Endothelial cell of umbilical vein (primary cell): ENCODE data around the gene ALOX15B.

Source experiments
- CTCF ChIP-seq, 2 donors: IDR thresholded peaks; 1 replicate in 1 of 2; 2 replicates in 1 of 2; pipeline ENCODE4 v1.5.1; 2011; ENCODE audit warnings: low read length in 2 of 2, mild to moderate bottlenecking in 2 of 2, moderate library complexity in 2 of 2, control low read depth in 1 of 2, inconsistent platforms in 1 of 2, low read depth in 1 of 2; ENCODE audit not compliant: insufficient read depth in 1 of 2; ENCODE audit errors: extremely low read depth in 1 of 2
- EZH2 ChIP-seq: IDR thresholded peaks from 2 replicates; pipeline ENCODE4 v1.6.1; 2012; ENCODE audit warnings: borderline replicate concordance, low read depth, mild to moderate bottlenecking, moderate library complexity, low read length, inconsistent platforms; ENCODE audit not compliant: severe bottlenecking
- FOS ChIP-seq: IDR thresholded peaks from 2 replicates; pipeline ENCODE4 v1.6.1; 2011; ENCODE audit warnings: mild to moderate bottlenecking, low read length, moderate library complexity, borderline replicate concordance; ENCODE audit not compliant: insufficient read depth
- GATA2 ChIP-seq: IDR thresholded peaks from 2 replicates; pipeline ENCODE4 v1.7.0; 2011; ENCODE audit warnings: low read depth, mild to moderate bottlenecking, moderate library complexity, mixed read lengths, low read length; ENCODE audit not compliant: insufficient read length, insufficient read depth
- JUN ChIP-seq: IDR thresholded peaks from 2 replicates; pipeline ENCODE4 v1.6.1; 2011; ENCODE audit warnings: borderline replicate concordance, low read depth; ENCODE audit not compliant: insufficient read length, insufficient read depth
- MAX ChIP-seq: IDR thresholded peaks from 2 replicates; pipeline ENCODE4 v1.6.1; 2011; ENCODE audit not compliant: insufficient read depth, insufficient read length
- MYC ChIP-seq: IDR thresholded peaks from one replicate; pipeline ENCODE4 v1.6.1; 2011; ENCODE audit warnings: mild to moderate bottlenecking, low read depth, low read length
- POLR2A ChIP-seq: IDR thresholded peaks from 2 replicates; pipeline ENCODE4 v1.6.1; 2012; ENCODE audit warnings: low read depth, mild to moderate bottlenecking, control low read depth, low read length
- POLR2AphosphoS5 ChIP-seq: IDR thresholded peaks from 2 replicates; pipeline ENCODE4 v1.6.1; 2012; ENCODE audit warnings: low read depth, mild to moderate bottlenecking, control low read depth, low read length, moderate library complexity; ENCODE audit not compliant: insufficient read depth

- TF ChIP-seq CTCF (IDR thresholded peaks at IDR 0.05; ENCODE audit: extremely low read depth in 1 of 2, insufficient read depth in 1 of 2, low read depth in 1 of 2, low read length in 2 of 2) (no peak), POLR2AphosphoS5 (no peak), JUN (no peak), POLR2A (no peak), EZH2 (no peak), MYC (no peak), GATA2 (no peak), MAX (no peak), FOS (no peak)
Measured at GRCh38 chr17:8007836-8008235, 31.0 kb upstream of the ALOX15B start.
